Subcutaneous abdominal adipose tissue (tissue), 5 donors: Measurements from ENCODE around the gene CREBL2.
"Not testable (repeated sequence)": the region's sequence is repeated elsewhere in the genome, so short reads cannot be mapped to it uniquely, and the experiment has no call there.

Experiments
- H3K27ac ChIP-seq: one replicate; pipeline ENCODE4 v1.7.0; 2013; ENCODE audit warnings: low read depth, mild to moderate bottlenecking, inconsistent platforms, low read length, moderate library complexity
- H3K27me3 ChIP-seq, 5 donors: one replicate each; pipeline ENCODE4 v1.7.0; 2013; ENCODE audit warnings: low read length in 5 of 5, inconsistent platforms in 1 of 5; ENCODE audit not compliant: control insufficient read depth in 5 of 5, insufficient read depth in 4 of 5
- H3K36me3 ChIP-seq, 5 donors: one replicate each; pipeline ENCODE4 v1.7.0; 2013; ENCODE audit warnings: low read length in 5 of 5; ENCODE audit not compliant: control insufficient read depth in 5 of 5, insufficient read depth in 5 of 5
- H3K4me1 ChIP-seq, 5 donors: one replicate each; pipeline ENCODE4 v1.7.0; 2013; ENCODE audit warnings: low read length in 5 of 5, mild to moderate bottlenecking in 3 of 5, moderate library complexity in 1 of 5; ENCODE audit not compliant: control insufficient read depth in 5 of 5, insufficient read depth in 5 of 5
- H3K4me3 ChIP-seq, 5 donors: one replicate each; pipeline ENCODE4 v1.7.0; 2013; ENCODE audit warnings: low read length in 5 of 5, low read depth in 1 of 5
- H3K9ac ChIP-seq, 5 donors: one replicate each; pipeline ENCODE4 v1.7.0; 2013; ENCODE audit warnings: low read length in 5 of 5, mild to moderate bottlenecking in 4 of 5, moderate library complexity in 3 of 5
- H3K9me3 ChIP-seq, 5 donors: one replicate each; pipeline ENCODE4 v1.7.0; 2013; ENCODE audit warnings: low read length in 5 of 5; ENCODE audit not compliant: control insufficient read depth in 5 of 5
- donor health status: healthy.
- donor health status: healthy.
- donor health status: healthy.
- donor health status: healthy.
- donor health status: healthy.

The CREBL2 gene

DNA sequence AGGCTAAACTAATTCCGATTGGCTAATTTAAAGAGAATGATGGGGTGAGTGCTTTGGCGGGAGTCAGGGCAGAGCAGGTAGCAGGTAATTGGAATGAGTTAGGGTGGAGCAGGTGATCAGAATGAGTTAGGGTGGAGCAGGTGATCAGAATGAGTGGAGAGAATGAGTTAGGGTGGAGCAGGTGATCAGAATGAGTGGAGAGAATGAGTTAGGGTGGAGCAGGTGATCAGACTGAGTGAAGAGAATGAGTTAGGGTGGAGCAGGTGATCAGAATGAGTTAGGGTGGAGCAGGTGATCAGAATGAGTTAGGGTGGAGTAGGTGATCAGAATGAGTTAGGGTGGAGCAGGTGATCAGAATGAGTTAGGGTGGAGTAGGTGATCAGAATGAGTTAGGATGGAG, 15.7 kb upstream of the CREBL2 start:
- H3K27ac ChIP-seq, result not testable (repeated sequence)

DNA sequence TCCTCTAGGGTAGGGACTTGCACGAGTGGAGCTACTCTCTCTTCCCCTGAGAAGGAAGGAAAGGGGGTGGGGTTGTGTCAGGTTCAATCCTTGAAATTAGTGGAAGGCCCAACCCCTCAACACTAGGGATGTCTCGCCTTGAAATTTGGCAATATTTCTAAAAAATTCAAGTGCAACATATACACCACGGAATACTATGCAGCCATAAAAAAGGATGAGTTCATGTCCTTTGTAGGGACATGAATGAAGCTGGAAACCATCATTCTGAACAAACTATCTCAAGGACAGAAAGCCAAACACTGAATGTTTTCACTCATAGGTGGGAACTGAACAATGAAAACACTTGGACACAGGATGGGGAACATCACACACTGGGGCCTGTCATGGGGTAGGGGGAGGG, 15.1 kb upstream of the CREBL2 start:
- H3K4me3 ChIP-seq, H3K27me3 ChIP-seq, H3K36me3 ChIP-seq, H3K27ac ChIP-seq, H3K9me3 ChIP-seq, H3K4me1 ChIP-seq, H3K9ac ChIP-seq: not testable (repeated sequence)

More for the DNA sequence above, 15.7 kb upstream of the CREBL2 start:
- H3K9me3 ChIP-seq, H3K4me1 ChIP-seq, H3K4me3 ChIP-seq, H3K9ac ChIP-seq, H3K27me3 ChIP-seq, H3K36me3 ChIP-seq: not testable (repeated sequence)

DNA sequence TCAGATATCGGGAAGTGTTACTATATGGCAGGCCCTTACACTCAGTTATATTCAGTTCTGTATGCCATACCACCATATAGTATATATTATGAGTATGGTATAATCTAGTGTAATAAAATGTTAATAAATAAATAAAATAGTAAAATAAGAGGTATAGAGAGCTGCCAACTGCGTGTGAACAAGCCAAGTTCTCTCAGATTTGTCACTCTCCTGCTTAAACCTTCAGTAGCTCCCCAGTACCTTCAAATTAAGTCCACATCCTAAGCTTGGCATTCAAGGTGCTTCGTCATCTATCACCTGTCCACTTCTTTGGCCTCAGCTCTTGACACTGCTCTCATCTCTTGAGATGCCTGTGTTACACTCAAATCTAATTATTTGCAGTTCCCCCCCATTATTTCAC, 12.8 kb upstream of the CREBL2 start:
- Histone ChIP-seq H3K27me3 (no peaks in the 10 kb centered on the region), H3K4me1 (peaks cover 0 to 6% (median 0%) of the 10 kb centered on the region in 5 donors), H3K9ac (no peak overlapping the region), H3K27ac (no peak overlapping the region), H3K4me3 (no peak overlapping the region), H3K9me3 (no peaks in the 10 kb centered on the region), H3K36me3 (no peaks in the 10 kb centered on the region)

GRCh38 chr12:12599750-12600643, 11.7 kb upstream of the CREBL2 start:
- Histone ChIP-seq H3K9ac (no peak overlapping the region), H3K36me3 (no peaks in the 10 kb centered on the region), H3K4me1 (peaks cover 0 to 6% (median 0%) of the 10 kb centered on the region in 5 donors), H3K9me3 (no peaks in the 10 kb centered on the region), H3K27ac (no peak overlapping the region), H3K27me3 (no peaks in the 10 kb centered on the region), H3K4me3 (no peak overlapping the region)

GRCh38 chr12:12600659-12601058, 11.0 kb upstream of the CREBL2 start:
- Histone ChIP-seq H3K27me3 (no peaks in the 10 kb centered on the region), H3K36me3 (no peaks in the 10 kb centered on the region), H3K9me3 (no peaks in the 10 kb centered on the region)

DNA sequence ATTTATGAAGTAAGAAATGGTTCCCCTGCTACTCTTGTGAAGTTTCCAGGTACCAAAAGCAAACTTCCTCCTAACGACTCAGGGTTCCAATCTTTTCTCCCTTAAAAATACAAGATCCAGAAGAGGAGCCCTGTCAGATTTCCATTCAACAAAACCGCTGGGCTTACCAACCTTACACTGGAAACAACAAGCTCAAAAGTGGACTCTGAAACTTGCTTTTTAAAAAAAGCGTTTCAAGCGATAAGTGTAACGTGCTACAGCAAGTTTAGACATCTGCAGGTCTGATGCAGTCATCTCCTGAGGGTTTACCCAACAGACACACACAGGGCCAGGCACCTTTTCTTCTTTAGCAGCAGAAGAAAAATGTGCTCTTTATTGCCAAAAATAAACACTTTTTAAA, 6.9 kb upstream of the CREBL2 start:
- Histone ChIP-seq H3K27ac (no peak overlapping the region), H3K27me3 (no peaks in the 10 kb centered on the region), H3K4me1 (peaks cover 0 to 6% (median 0%) of the 10 kb centered on the region in 5 donors), H3K36me3 (no peaks in the 10 kb centered on the region), H3K9ac (no peak overlapping the region), H3K4me3 (no peak overlapping the region), H3K9me3 (no peaks in the 10 kb centered on the region)

More at GRCh38 chr12:12600659-12601058, 11.0 kb upstream of the CREBL2 start:
- Histone ChIP-seq H3K4me1 (peaks cover 0 to 6% (median 0%) of the 10 kb centered on the region in 5 donors), H3K4me3 (no peak overlapping the region), H3K27ac (no peak overlapping the region), H3K9ac (no peak overlapping the region)

DNA sequence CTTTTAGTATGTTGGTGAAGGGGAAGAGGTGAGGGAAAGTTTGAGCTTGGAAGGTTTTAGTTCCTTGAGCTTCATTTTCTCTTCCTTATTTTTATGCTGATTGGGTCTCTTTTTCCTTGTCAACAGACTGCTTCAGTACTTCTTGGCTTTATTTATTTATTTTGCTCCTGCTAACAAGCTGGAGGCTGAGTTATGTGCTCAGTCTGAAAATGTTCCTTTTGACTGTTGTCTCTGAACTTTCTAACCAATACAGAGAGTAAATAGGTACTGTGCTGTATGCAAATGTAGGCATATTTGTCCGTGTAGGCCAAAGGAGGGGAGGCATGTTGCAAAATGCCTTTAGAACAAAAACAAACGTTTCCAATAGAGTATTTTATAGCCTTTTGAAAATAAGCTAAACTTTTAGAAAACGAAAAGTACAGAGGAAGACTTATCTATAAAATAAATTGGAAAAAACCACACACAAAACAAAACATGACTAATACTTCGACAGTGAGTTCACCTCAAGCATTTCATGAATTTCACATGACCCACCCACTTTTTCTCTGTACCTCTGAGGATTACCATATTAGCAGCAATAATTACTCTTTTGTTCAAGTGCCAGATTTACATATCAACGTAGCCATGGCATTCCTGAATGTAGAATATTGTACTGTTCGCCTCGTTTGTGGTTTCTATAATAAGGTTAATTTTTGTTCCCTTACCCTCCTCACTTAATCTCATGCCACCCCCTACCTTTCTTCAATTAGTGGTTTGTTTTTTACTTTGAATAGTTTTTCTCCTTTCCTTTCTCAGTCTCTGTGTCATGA, 4.7 kb upstream of the CREBL2 start:
- Histone ChIP-seq H3K4me1 (peaks cover 0 to 9% (median 2%) of the 10 kb centered on the region in 5 donors), H3K4me3 (no peak overlapping the region), H3K9me3 (no peaks in the 10 kb centered on the region), H3K36me3 (no peaks in the 10 kb centered on the region), H3K27ac (no peak overlapping the region), H3K27me3 (no peaks in the 10 kb centered on the region), H3K9ac (no peak overlapping the region)

GRCh38 chr12:12608557-12608957, 3.1 kb upstream of the CREBL2 start:
- Histone ChIP-seq H3K4me1 (peaks cover 4 to 24% (median 16%) of the 10 kb centered on the region in 5 donors), H3K27me3 (no peaks in the 10 kb centered on the region), H3K27ac (no peak overlapping the region), H3K4me3 (no peak overlapping the region), H3K36me3 (no peaks in the 10 kb centered on the region), H3K9ac (no peak overlapping the region), H3K9me3 (no peaks in the 10 kb centered on the region)

DNA sequence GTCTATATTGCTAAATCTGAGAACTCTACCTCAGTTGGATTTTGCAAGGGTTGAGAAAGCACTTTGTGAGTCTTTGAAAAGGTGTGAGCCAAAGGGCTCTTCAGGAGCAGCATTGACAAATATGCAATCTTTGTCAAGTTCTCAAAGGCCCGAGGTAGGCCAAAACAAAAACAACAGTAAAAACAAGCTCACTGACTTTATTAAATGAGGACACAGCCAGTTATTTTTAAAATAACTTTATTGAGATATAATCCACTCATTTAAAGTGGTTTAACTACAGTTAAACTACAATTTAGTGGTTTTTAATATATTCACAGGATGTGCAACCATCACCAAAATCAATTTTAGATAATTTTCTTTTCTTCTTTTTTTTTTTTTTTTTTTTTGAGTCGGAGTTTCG, 2.0 kb upstream of the CREBL2 start:
- no peaks in the 10 kb centered on the region for H3K9me3 ChIP-seq
- no peak overlapping the region for H3K27ac ChIP-seq
- peaks cover 0 to 2% (median 0%) of the 10 kb centered on the region in 5 donors for H3K36me3 ChIP-seq
- H3K4me1 ChIP-seq, result peaks cover 4 to 25% (median 17%) of the 10 kb centered on the region in 5 donors
- H3K4me3 ChIP-seq, result no peak overlapping the region
- no peak overlapping the region for H3K9ac ChIP-seq
- H3K27me3 ChIP-seq, result no peaks in the 10 kb centered on the region

- H3K9ac ChIP-seq, result peak overlapping the region in 3 of 5 donors; percentile 79 to 91 (median 86)
- H3K27ac ChIP-seq, result peak overlapping the region; percentile 97
- H3K4me1 ChIP-seq, result peaks cover 4 to 29% (median 17%) of the 10 kb centered on the region in 5 donors
- peak overlapping the region in 4 of 5 donors; percentile 22 to 91 (median 74) for H3K4me3 ChIP-seq
- no peaks in the 10 kb centered on the region for H3K9me3 ChIP-seq
- H3K27me3 ChIP-seq, result no peaks in the 10 kb centered on the region
- peaks cover 0 to 2% (median 0%) of the 10 kb centered on the region in 5 donors for H3K36me3 ChIP-seq
These were observed 965 bp upstream of the CREBL2 start for GRCh38 chr12:12610711-12611110.
